T-cell (primary cell): ENCODE data around the gene SKAP2. TPM values are rescaled to one million over a fixed set of nuclear protein-coding genes. Genes with fewer than 3 reads are reported as not detected.

Experiments
- ATAC-seq, 4 experiments: fragments of 200-7000 bp in 3 of 4; fragments of 150-1000 bp in 1 of 4; cut with Tn5 transposase; replicated peaks in 1 of 4; 1 replicate in 3 of 4; 2 replicates in 1 of 4; pipeline ENCODE4 v1.10.0; 2021; ENCODE audit warnings: moderate library complexity in 3 of 4, mild to moderate bottlenecking in 2 of 4, moderate number of reproducible peaks in 1 of 4
- CTCF ChIA-PET, 2 donors: fragments of 300-600 bp; sonication (Branson Sonifier 250); formaldehyde crosslinking; loops; one replicate each; lab custom pipeline; 2022; ENCODE audit warnings: antibody characterized with exemption in 2 of 2; lab: Charles Lee
- POLR2A ChIA-PET, 2 donors: fragments of 300-600 bp; sonication (Branson Sonifier 250); formaldehyde crosslinking; loops; one replicate each; lab custom pipeline; 2022; ENCODE audit warnings: antibody characterized with exemption in 2 of 2; lab: Charles Lee
- DNase-seq, 35 experiments: peaks; one replicate each; pipeline versions ENCODE4 v3.0.0 to v3.0.0-alpha.2; 2013 to 2023
- H3K27ac ChIP-seq: one replicate; pipeline ENCODE4 v1.5.1; 2013; ENCODE audit warnings: low read length
- H3K27me3 ChIP-seq, 2 experiments: replicated peaks in 1 of 2; 1 replicate in 1 of 2; 2 replicates in 1 of 2; pipeline versions ENCODE4 v1.6.1 to v1.7.0; 2013; ENCODE audit warnings: low read length in 1 of 2, mixed read lengths in 1 of 2; ENCODE audit not compliant: control insufficient read depth in 2 of 2, insufficient read depth in 2 of 2; ENCODE audit errors: extremely low read depth in 1 of 2
- H3K36me3 ChIP-seq, 2 donors: 1 replicate in 1 of 2; 2 replicates in 1 of 2; pipeline versions ENCODE4 v1.6.1 to v1.7.0; 2013; ENCODE audit warnings: low read length in 1 of 2; ENCODE audit not compliant: control insufficient read depth in 2 of 2, insufficient read depth in 1 of 2; ENCODE audit errors: extremely low read depth in 1 of 2
- H3K4me1 ChIP-seq, 2 experiments: 1 replicate in 1 of 2; 2 replicates in 1 of 2; pipeline versions ENCODE4 v1.6.1 to v1.7.0; 2013; ENCODE audit warnings: low read length in 2 of 2, mixed read lengths in 1 of 2; ENCODE audit not compliant: insufficient read depth in 2 of 2, control insufficient read depth in 1 of 2; ENCODE audit errors: extremely low read depth in 1 of 2
- H3K4me3 ChIP-seq, 2 donors: 1 replicate in 1 of 2; 2 replicates in 1 of 2; pipeline versions ENCODE4 v1.5.1 to v1.7.0; 2013; ENCODE audit warnings: mild to moderate bottlenecking in 2 of 2, low read length in 1 of 2, moderate library complexity in 1 of 2; ENCODE audit not compliant: control insufficient read depth in 1 of 2; ENCODE audit errors: extremely low read depth in 1 of 2
- H3K9me3 ChIP-seq: 2 replicates; pipeline ENCODE4 v1.7.0; 2013
- H3K27ac Mint-ChIP-seq, 2 donors: one replicate each; pipeline ENCODE4 v1.8.0; 2020 to 2021; ENCODE audit warnings: mild to moderate bottlenecking in 2 of 2, mixed read lengths in 2 of 2
- H3K27me3 Mint-ChIP-seq, 2 donors: one replicate each; pipeline ENCODE4 v1.8.0; 2021 to 2022; ENCODE audit warnings: mixed read lengths in 2 of 2
- H3K36me3 Mint-ChIP-seq: one replicate; pipeline ENCODE4 v1.8.0; 2021; ENCODE audit warnings: mixed read lengths
- H3K4me1 Mint-ChIP-seq, 3 donors: one replicate each; pipeline ENCODE4 v1.8.0; 2020 to 2022; ENCODE audit warnings: mixed read lengths in 3 of 3, mild to moderate bottlenecking in 1 of 3
- H3K4me3 Mint-ChIP-seq, 3 donors: one replicate each; pipeline ENCODE4 v1.8.0; 2020 to 2022; ENCODE audit warnings: mild to moderate bottlenecking in 3 of 3, mixed read lengths in 3 of 3, moderate library complexity in 3 of 3
- H3K9me3 Mint-ChIP-seq, 3 donors: one replicate each; pipeline ENCODE4 v1.8.0; 2020 to 2022; ENCODE audit warnings: mixed read lengths in 3 of 3
- WGBS: methylation state at CpG from one replicate; pipeline ENCODE4 v1.1.5; 2013; ENCODE audit warnings: missing lambda C conversion rate; ENCODE audit not compliant: insufficient coverage; 5-methylcytosine and 5-hydroxymethylcytosine counted together
- total RNA-seq, 35 experiments: library from RNA in 6 of 35; stranded (reverse) in 6 of 35; fragments of 120-200 nt in 1 of 35; gene quantifications; one replicate each; pipeline versions ENCODE4 v1.2.1 to v1.2.4 and lab custom pipeline; 2013 to 2026

SKAP2 gene
- total RNA-seq, 5 donors from 2014 or later (not counting 1 experiment from before 2014, with no cell fraction given), result 4.8 to 8.9 (median 7.7) TPM

DNA sequence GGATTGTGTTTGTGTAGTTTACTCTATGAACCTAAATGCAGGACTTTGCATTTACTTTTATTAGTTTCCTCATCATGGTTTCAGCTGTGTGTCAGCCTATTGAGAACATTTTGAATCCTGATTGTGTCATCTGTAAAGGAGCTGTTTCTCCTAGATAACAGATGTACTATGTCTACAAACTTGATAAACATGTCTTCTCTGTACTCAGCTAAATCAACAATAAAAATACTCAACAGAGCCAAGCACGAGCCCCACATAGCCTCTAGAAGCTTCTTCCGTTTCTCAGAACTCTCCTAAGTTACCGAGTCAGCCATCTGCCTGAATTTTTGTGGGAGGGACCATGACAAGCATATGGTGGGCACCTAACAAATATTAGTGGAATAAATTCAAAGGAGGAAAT, 234.7 kb downstream of the SKAP2 start:
- no peak for ATAC-seq
- no peak for DNase-seq
- ChIA-PET CTCF (no interaction called here), POLR2A (no interaction called here)
- Mint-ChIP-seq H3K27me3 (peaks cover 13 to 14% of the 10 kb centered on the region in 2 donors), H3K36me3 (no peaks in the 10 kb centered on the region), H3K4me1 (peaks cover 5 to 9% (median 7%) of the 10 kb centered on the region in 3 donors), H3K9me3 (no peaks in the 10 kb centered on the region), H3K27ac (no peak overlapping the region), H3K4me3 (no peak overlapping the region)
- no peaks in the 10 kb centered on the region for H3K36me3 ChIP-seq
- no peak overlapping the region for H3K27ac ChIP-seq
- peaks cover 0 to 9% of the 10 kb centered on the region in 2 experiments for H3K27me3 ChIP-seq
- no peaks in the 10 kb centered on the region for H3K4me1 ChIP-seq
- H3K4me3 ChIP-seq, result no peak overlapping the region
- WGBS, result no CpG with 5 or more reads among the region's 3 CpGs
- H3K9me3 ChIP-seq, result no peaks in the 10 kb centered on the region

DNA sequence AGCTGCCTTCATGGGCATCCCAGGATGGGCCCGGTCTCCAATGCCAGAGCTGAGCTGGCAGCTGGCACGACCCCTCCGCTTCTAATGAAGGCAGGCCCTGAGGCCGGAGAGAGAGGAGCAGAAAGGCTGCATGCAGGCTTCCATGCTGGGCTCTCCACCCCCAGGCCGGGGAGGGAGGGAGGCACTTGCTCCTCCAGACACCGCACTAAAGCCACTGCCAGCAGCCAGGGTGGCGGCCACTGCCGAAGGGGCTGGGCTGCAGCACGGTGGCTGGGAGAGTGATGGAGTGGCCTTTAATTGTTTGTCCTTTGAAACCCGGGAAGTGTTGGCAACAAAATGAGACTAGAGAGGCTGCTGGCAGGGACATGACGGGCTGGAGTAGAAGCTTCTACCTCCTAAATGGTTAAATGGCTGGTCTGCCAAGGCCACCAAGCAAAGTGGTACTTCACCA, 236.5 kb downstream of the SKAP2 start:
- Mint-ChIP-seq H3K27ac (no peak overlapping the region), H3K36me3 (no peaks in the 10 kb centered on the region), H3K4me1 (no peaks in the 10 kb centered on the region), H3K9me3 (no peaks in the 10 kb centered on the region), H3K4me3 (no peak overlapping the region), H3K27me3 (peaks cover 8 to 10% of the 10 kb centered on the region in 2 donors)
- ATAC-seq (no peak), DNase-seq (no peak)
- no peak overlapping the region for H3K27ac ChIP-seq
- H3K4me1 ChIP-seq, result no peaks in the 10 kb centered on the region
- peaks cover 0 to 11% of the 10 kb centered on the region in 2 experiments for H3K27me3 ChIP-seq
- H3K4me3 ChIP-seq, result no peak overlapping the region
- WGBS, result 84% methylated on average over 7 of the region's 11 CpGs
- POLR2A ChIA-PET, result no interaction called here
- H3K9me3 ChIP-seq, result no peaks in the 10 kb centered on the region
- no peaks in the 10 kb centered on the region for H3K36me3 ChIP-seq
- CTCF ChIA-PET, result no interaction called here

DNA sequence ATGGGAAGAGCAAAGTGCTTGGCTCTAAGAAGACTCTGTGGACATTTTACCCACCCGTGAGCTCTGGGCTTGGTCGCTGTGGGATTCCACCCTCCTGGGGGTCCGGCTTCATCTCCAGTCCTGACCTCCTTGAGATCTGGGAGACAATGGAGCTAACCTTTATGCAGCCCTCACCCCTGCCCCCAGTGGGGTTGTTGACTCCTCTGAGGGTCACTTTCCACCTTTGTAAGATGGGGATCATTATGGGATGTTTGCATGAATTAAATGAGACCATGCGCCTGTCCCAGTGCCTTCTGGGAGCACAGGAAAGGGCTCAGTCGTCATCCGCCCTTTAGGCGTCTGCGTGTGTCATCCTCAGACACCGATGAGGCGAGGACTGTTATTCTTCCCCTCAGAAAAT, 237.2 kb downstream of the SKAP2 start:
- H3K27ac Mint-ChIP-seq, result no peak overlapping the region
- CTCF ChIA-PET, result no interaction called here
- POLR2A ChIA-PET, result no interaction called here

DNA sequence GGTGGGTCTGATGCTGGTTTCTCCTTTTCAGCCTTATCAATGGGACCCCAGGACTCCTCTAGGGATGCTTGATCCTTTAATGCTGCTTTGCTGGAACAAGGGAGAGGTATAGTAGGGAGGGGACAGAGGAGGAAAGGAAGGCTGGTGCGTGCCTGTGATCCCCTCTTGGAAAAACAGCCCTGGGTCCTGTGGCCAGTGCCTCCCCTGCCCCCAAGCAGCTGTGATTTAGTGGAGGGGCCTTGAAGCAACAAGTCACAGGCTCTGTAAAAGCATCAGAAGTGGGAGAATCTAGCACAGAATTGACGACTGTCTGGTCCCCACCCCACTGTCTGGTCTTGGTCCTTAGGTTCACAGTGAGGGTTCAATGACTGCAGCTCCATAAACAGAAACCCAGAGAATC, 237.7 kb downstream of the SKAP2 start:
- Mint-ChIP-seq H3K27me3 (peaks cover 9 to 10% of the 10 kb centered on the region in 2 donors), H3K4me1 (no peaks in the 10 kb centered on the region), H3K36me3 (no peaks in the 10 kb centered on the region), H3K4me3 (no peak overlapping the region), H3K9me3 (no peaks in the 10 kb centered on the region), H3K27ac (no peak overlapping the region)
- Histone ChIP-seq H3K4me1 (no peaks in the 10 kb centered on the region), H3K4me3 (no peak overlapping the region), H3K27ac (no peak overlapping the region), H3K9me3 (no peaks in the 10 kb centered on the region), H3K36me3 (no peaks in the 10 kb centered on the region), H3K27me3 (peaks cover 0 to 11% of the 10 kb centered on the region in 2 experiments)
- ATAC-seq (no peak), DNase-seq (no peak)
- WGBS, result 79% methylated on average over 2 of the region's 2 CpGs
- POLR2A ChIA-PET, result no interaction called here
- CTCF ChIA-PET, result no interaction called here

More for the DNA sequence above, 237.2 kb downstream of the SKAP2 start:
- Mint-ChIP-seq H3K4me1 (no peaks in the 10 kb centered on the region), H3K27me3 (peaks cover 8 to 10% of the 10 kb centered on the region in 2 donors), H3K4me3 (no peak overlapping the region), H3K36me3 (no peaks in the 10 kb centered on the region), H3K9me3 (no peaks in the 10 kb centered on the region)
- Histone ChIP-seq H3K9me3 (no peaks in the 10 kb centered on the region), H3K27me3 (peaks cover 0 to 11% of the 10 kb centered on the region in 2 experiments), H3K36me3 (no peaks in the 10 kb centered on the region), H3K4me3 (no peak overlapping the region), H3K27ac (no peak overlapping the region), H3K4me1 (no peaks in the 10 kb centered on the region)
- WGBS, result 91% methylated on average over 4 of the region's 10 CpGs
- DNase-seq (no peak), ATAC-seq (no peak)

DNA sequence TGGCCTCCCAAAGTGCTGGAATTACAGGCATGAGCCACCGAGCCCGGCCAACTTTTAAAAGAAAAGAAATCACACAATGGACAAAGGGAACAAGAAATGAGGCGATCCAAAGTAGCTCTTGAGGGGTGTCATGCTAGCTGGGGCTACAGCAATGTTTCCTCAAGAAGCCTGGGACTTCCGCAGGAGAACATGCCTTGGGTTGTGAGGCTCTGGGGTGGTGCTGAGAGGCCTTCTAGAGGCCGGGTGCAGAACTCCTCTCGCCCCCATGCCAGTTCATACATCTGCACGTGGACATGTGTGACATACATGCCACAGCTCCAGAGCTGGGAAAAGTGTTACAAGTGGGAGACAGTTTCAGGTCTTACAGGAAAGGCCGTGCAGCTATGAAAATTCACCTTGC, 238.2 kb downstream of the SKAP2 start:
- H3K4me3 ChIP-seq, result no peak overlapping the region
- DNase-seq, result no peak
- Mint-ChIP-seq H3K36me3 (no peaks in the 10 kb centered on the region), H3K27me3 (peaks cover 10 to 11% of the 10 kb centered on the region in 2 donors), H3K4me3 (no peak overlapping the region), H3K9me3 (no peaks in the 10 kb centered on the region), H3K27ac (no peak overlapping the region), H3K4me1 (no peaks in the 10 kb centered on the region)
- no peaks in the 10 kb centered on the region for H3K9me3 ChIP-seq
- CTCF ChIA-PET, result no interaction called here
- no peak overlapping the region for H3K27ac ChIP-seq
- no peaks in the 10 kb centered on the region for H3K36me3 ChIP-seq
- 86% methylated on average over 7 of the region's 8 CpGs for whole genome bisulfite sequencing
- no peak for ATAC-seq
- POLR2A ChIA-PET, result no interaction called here
- no peaks in the 10 kb centered on the region for H3K4me1 ChIP-seq
- H3K27me3 ChIP-seq, result peaks cover 0 to 11% of the 10 kb centered on the region in 2 experiments

DNA sequence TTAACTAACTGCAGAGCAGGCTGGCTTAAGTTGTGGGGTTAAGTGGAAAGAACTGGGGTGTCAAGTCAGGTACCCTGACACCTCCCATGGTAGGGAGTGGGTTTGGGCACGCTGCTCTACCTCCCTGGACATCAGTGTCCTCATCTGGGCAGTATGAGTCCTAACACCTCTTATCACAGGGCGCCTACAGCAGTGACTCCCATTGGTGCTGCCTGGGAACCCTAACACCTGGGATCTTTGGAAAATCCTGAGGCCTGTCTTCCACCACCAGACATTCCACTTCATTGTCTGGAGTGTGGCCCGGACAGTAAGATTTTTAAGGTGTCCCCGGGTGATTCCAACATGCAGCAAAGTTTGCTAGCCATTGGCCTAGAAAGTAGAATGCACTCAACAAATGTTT, 239.1 kb downstream of the SKAP2 start:
- H3K27ac Mint-ChIP-seq, result no peak overlapping the region
- no peaks in the 10 kb centered on the region for H3K36me3 Mint-ChIP-seq
- H3K9me3 Mint-ChIP-seq, result no peaks in the 10 kb centered on the region
- no peak for DNase-seq
- Histone ChIP-seq H3K4me3 (no peak overlapping the region), H3K27me3 (peaks cover 0 to 11% of the 10 kb centered on the region in 2 experiments), H3K27ac (no peak overlapping the region), H3K9me3 (no peaks in the 10 kb centered on the region), H3K36me3 (no peaks in the 10 kb centered on the region), H3K4me1 (no peaks in the 10 kb centered on the region)
- peaks cover 10 to 12% of the 10 kb centered on the region in 2 donors for H3K27me3 Mint-ChIP-seq
- POLR2A ChIA-PET, result no interaction called here
- H3K4me1 Mint-ChIP-seq, result no peaks in the 10 kb centered on the region
- CTCF ChIA-PET, result no interaction called here
- no peak for ATAC-seq
- WGBS, result 79% methylated on average over 3 of the region's 4 CpGs
- no peak overlapping the region for H3K4me3 Mint-ChIP-seq

DNA sequence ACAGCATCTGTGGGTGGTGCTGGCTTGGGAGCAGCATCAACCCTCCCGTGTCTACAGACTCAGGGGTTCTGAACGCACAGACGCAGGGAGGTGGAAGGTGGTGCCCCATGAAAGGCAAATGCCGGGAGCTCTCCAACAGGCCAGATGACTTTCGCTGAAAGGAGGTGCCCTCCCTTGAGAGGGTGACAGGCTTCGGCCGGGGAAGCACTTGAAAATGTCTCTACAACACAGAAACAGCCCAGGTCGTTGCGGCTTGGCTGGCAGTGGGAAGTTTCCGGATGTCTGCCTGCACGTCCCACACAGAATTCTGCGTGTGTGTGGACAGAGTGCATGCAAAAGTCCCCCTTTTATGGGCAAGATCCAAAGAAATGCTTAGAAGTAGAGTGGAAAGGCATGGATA, 239.6 kb downstream of the SKAP2 start:
- H3K4me3 Mint-ChIP-seq, result no peak overlapping the region
- no peaks in the 10 kb centered on the region for H3K36me3 Mint-ChIP-seq
- Histone ChIP-seq H3K36me3 (no peaks in the 10 kb centered on the region), H3K27ac (no peak overlapping the region), H3K27me3 (peaks cover 0 to 11% of the 10 kb centered on the region in 2 experiments), H3K9me3 (no peaks in the 10 kb centered on the region), H3K4me3 (no peak overlapping the region), H3K4me1 (no peaks in the 10 kb centered on the region)
- H3K27ac Mint-ChIP-seq, result no peak overlapping the region
- no peaks in the 10 kb centered on the region for H3K9me3 Mint-ChIP-seq
- ChIA-PET CTCF (no interaction called here), POLR2A (no interaction called here)
- no peaks in the 10 kb centered on the region for H3K4me1 Mint-ChIP-seq
- no peak for ATAC-seq
- H3K27me3 Mint-ChIP-seq, result peaks cover 7 to 12% of the 10 kb centered on the region in 2 donors
- no peak for DNase-seq
- 91% methylated on average over 3 of the region's 12 CpGs for WGBS
